GM18505 (cell line): Measurements from ENCODE around the gene ZNF835.

Source experiments
- ATAC-seq: cut with Tn5 transposase; IDR thresholded peaks from one replicate; pipeline ENCODE4 v1.9.1; 2021; ENCODE audit not compliant: unreplicated experiment
- POLR2A ChIP-seq: IDR thresholded peaks from 4 replicates; pipeline ENCODE4 v1.6.1; 2011; ENCODE audit warnings: borderline replicate concordance; ENCODE audit not compliant: insufficient read depth, insufficient read length; ENCODE audit errors: extremely low read depth

Gene ZNF835

DNA sequence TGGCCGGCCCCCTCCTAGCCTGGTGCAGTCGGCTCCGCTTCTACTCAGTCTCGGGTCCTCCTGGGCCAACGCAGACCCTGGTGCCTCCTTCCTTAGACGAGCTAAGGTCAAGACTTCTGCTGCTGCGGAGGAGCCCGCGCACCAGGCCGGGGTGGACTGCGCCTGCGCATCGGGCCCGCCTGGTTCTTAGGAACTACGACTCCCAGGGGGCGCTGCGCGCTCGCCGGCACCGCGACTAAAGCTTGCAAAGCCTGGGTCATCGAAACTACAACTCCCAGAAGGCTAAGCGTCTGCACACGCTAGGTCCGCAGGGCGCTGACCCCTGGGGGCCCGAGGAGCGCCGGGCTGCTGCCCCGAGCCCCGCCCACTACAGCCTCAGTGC is at the start of gene ZNF835:
ZNF835 (minus strand) TSS at position 145 of the 382 bp plus-strand sequence. CDS start 6,559 bp downstream, outside the sequence.
- TF ChIP-seq POLR2A = no peak
- no peak for ATAC-seq

DNA sequence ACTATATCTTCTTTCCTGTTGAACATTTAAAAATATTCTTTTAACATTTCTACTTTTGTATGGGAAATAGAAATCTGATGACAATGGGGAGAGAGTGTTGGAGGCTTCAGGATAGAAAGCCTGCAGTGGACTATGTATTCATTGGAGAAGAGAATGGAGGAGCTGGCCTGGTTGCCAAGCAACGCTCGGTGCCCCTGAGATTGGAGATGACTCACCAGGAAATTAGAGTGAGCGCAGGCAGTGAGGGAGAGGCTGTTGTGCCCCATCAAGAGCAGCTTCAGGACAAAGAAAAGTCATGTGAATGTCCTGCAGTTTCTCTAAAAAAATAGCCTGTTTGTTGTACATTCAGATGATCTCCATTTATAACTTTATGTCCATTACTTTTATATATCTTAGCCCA is 48.7 kb upstream of the ZNF835 start:
- no peak for TF ChIP-seq POLR2A
- no peak for ATAC-seq

DNA sequence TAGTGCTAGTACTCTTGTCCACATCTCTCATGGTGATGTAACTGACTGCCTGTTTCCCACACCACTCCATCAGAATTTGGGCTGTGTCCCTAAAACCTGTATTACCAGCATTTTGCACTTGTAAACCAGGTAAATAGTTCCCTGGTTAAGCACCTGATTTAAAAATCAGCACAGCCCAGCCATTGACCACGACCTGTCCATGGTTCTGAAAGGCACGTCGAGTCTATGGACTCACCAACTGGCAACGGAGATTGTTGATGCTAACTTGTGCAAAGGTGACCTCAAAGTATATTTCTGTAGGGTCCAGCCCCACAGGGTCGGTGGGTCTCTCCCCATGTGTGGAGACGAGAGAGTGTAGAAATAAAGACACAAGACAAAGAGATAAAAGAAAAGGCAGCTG is 46.7 kb upstream of the ZNF835 start:
- no peak for ATAC-seq
- no peak for TF ChIP-seq POLR2A

DNA sequence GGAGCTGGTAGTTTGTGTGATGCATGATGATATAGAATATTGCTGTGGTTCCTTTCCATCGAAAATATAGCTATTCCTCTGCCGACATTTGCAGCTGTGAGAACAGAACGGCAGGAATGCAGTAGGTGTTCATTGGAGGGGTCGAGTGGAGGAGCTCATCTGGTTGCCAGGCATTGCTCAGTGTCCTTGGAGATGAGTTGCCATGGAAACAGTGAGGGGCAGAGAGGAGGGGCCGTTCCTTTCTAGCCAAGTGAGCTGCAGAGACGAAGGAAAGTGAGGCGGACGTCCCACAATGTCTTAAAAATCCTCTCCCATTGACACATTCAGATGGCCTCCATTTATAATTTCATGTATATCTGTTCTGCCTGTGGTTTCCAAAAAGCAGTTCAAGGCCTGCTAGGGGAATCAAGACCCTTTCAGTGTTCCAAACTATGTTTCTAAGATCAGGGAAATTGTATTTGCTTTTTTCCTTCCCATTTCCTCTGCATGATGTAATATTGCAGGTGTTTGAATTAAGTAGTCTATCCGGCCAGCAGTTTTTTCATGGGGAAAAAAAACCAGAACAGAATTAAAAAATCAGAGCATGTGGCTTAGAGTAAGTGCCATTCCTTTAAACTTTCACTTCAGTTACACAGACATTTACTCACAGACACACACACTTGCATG is 41.2 kb upstream of the ZNF835 start:
- ATAC-seq = no peak
- no peak for TF ChIP-seq POLR2A

DNA sequence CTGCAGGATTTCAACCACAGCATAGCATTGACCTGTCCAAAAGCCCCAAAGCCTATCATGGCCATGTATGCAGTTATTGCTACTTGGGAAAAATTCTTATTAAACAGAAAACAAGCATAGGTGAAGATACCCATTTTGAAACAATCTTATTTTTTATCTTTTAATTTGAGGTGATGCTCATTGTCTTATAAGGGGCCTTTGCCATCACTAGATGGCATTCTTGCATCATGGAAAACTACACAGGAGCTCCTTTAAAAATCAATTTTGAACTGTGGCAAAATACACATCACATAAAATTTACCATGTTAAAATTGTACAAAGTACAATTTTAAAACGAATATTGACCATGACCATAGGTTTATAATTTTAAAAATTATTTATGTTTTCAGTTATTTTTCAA is 38.9 kb upstream of the ZNF835 start:
- no peak for ATAC-seq
- no peak for TF ChIP-seq POLR2A

DNA sequence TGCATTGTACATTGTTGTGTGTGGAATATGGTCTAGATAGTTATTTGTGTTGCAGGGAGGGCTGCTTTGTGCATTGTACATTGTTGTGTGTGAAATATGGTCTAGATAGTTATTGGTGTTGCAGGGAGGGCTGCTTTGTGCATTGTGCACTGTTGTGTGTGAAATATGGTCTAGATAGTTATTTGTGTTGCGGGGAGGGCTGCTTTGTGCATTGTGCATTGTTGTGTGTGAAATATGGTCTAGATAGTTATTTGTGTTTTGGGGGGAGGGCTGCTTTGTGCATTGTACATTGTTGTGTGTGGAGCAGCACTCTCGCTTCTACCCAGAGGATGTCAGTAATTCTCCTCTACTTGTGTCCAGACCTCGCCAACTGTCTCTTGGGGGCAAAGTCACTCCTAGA is 36.3 kb upstream of the ZNF835 start:
- no peak for TF ChIP-seq POLR2A
- ATAC-seq = no peak

DNA sequence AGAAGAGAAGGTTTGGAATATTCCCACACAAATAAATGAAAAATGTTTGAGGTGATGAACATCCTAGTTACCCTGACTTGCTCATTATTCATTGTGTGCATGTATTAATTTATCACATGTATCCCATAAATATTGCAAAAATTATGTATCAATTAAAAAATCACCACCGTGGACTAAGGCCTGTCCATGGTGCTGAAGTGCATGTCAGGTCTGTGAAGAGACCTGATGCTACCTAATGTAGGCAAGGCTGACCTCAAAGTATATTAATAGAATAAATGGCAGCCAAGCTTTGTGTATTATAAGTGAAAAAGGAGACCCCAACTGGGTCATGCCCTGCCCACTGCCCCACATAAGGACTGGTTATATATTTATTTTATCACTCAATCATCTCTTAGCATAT is 34.4 kb upstream of the ZNF835 start:
- no peak for ATAC-seq
- TF ChIP-seq POLR2A = no peak

DNA sequence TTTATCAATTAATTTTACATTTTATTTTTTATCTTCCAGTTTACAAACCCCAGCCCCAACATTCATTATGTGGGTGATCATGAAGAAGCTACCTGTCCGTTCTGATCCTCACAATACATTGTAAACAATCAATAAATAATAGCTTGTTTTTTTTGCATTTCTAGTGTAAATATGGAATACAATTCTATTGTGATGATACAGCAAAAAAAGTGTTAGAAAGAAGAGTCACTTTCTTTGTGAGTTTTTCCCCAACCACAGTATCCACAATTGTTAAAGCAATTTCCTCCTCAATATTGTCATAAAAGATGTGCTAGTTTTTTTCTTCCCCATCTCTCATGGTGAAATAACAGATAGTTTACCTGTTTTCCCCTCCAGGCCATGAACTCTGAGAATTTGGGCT is 30.3 kb upstream of the ZNF835 start:
- TF ChIP-seq POLR2A = no peak
- ATAC-seq = no peak

DNA sequence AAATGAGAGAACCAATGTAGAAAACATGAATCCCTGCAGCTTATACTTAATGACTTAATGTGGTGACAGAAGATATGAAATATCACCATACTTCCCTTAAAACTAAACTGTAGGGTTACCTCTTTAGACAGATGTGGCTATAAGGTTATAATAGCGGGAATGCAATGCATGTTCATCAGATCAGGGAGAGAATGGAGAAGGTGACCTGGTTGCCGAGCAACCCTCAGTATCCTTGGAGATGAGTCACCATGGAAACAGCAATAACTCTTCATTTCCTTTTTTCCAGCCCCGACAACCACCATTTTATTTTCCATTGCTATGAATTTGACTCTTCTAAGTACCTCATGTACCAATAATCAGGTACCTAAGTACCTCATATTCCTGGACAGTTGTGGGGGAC is 28.0 kb upstream of the ZNF835 start:
- ATAC-seq = no peak
- no peak for TF ChIP-seq POLR2A

DNA sequence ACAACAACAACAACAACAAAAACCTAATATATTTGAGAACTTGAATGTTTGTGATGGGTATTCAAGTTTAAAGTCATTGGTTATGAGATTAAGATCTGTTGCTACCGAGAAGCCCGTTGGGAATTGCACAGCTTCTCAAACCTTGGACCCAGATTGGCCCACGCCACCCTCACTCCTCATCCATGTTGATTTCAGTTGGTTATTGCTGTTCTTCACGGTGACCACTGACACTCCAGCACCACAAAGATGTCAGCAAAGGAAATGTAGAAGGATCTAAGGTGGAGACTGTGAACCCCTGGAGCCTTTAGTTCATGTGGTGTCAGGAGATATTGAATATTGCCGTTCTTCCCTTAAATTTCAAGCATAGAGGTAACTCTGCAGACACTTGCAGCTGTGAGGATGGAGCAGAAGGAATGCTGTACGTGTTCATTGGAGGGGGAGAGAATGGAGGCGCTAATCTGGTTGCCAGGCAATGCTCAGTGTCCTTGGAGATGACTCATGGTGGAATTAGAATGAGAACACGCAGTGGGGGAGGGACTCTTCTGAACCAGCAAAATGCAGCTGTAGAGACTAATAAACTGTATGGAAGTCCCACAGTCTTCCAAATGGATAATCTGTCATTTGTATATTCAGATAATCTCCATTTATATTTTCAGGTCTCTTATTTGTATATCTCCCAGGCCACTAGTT is 20.8 kb upstream of the ZNF835 start:
- TF ChIP-seq POLR2A = no peak
- ATAC-seq = no peak

DNA sequence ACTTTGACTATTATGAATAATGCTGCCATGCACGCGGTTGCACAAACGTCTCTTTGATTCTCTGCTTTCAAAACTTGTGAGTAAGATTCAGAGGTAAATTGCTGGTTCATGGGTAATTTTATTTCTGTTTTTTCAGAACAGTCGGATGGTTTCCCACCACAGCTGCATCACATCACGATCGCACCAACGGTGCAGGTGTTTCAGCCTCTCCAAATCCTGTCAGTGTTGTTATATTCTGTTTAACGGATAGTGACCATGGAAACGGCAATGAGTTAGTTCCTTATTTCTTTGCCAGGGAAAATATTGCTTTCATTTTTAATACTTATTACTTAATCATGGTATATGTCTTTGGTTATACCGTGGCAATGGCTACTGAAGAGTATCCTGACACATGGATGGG is 19.1 kb upstream of the ZNF835 start:
- no peak for ATAC-seq
- no peak for TF ChIP-seq POLR2A

DNA sequence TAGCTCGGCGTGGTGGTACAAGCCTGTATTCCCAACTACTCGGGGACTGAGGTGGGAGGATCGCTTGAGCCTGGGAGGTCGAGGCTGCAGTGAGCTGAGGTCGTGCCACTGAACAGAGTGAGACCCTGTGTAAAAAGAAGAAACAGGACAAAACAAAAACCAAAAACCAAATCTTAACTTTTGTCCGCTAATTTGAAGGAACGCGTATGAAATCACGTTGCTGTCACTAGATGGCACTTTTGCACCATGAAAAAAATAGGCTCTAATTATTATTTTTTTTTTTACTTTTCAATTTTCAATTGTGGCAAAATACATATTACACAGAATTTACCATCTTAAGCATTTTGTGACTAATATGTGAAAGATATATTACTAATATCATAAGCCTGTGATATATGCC is 17.6 kb upstream of the ZNF835 start:
- no peak for TF ChIP-seq POLR2A
- ATAC-seq = no peak

DNA sequence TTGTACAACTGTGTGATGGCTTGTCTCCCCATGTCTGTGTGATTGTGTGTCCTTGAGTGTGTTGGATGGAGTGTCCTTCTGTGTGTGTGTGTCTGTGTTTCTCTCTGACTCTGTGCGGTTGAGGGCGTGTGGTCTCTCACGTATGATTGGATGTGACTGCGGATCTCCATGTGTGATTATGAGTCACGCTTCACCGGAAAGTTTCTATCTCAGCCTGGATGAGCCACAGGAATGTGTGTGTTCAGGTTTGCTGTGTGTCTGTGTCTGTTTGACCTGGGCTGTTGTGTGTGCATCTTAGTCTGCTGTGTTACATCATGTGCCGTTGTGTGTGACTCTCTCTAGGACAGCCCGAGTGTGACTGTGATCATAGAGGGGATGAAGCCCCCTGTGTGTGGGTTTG is 15.5 kb upstream of the ZNF835 start:
- TF ChIP-seq POLR2A = no peak
- ATAC-seq = no peak

DNA sequence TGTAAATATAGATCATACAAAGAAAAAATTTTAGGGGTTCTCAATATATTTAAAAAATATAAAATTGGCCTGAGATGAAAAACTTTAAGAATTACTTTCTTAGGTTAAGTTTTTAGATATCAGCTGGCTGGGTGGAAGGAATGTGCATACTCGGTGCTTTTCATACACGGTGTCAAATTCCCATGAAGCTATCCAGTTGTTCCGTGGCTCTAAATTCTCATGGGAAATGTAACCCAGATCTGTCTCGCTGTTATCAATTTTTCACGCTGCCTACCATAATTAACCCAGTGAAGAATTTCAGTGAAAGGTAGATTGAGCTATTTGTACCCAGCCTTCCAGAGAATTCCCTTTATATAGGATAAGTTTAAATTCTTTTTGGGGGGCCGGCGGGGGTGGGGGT is 11.6 kb upstream of the ZNF835 start:
- no peak for TF ChIP-seq POLR2A
- ATAC-seq = no peak
